Mesodermal cell (in vitro differentiated cells): ENCODE measurements around the gene KLC4. TPM values are rescaled to one million over a fixed set of nuclear protein-coding genes. Genes with fewer than 3 reads are reported as not detected.
A peak's percentile ranks its signal among the peaks of the same experiment; 100 is the strongest.

Source experiments
- H3K27ac ChIP-seq: 2 replicates; pipeline ENCODE4 v1.7.0; 2013; ENCODE audit warnings: mild to moderate bottlenecking, low read depth, low read length, moderate library complexity; ENCODE audit not compliant: severe bottlenecking
- H3K36me3 ChIP-seq: 2 replicates; pipeline ENCODE4 v1.7.1; 2013; ENCODE audit warnings: mild to moderate bottlenecking, low read length, moderate library complexity; ENCODE audit not compliant: control insufficient read depth, insufficient read depth
- H3K4me1 ChIP-seq: one replicate; pipeline ENCODE4 v1.7.1; 2013; ENCODE audit warnings: mild to moderate bottlenecking, low read length; ENCODE audit not compliant: insufficient read depth, control insufficient read depth, poor library complexity, severe bottlenecking
- H3K4me3 ChIP-seq: 2 replicates; pipeline ENCODE4 v1.7.0; 2013; ENCODE audit warnings: low read length, control low read depth, mild to moderate bottlenecking; ENCODE audit not compliant: insufficient read depth, poor library complexity, severe bottlenecking; ENCODE audit errors: extremely low read depth
- H3K9me3 ChIP-seq: 2 replicates; pipeline ENCODE4 v1.7.1; 2013; ENCODE audit warnings: mild to moderate bottlenecking, low read length, moderate library complexity; ENCODE audit not compliant: control insufficient read depth
- WGBS, 2 experiments: methylation state at CpG; one replicate each; pipeline ENCODE4 v1.1.5; 2013; ENCODE audit warnings: missing lambda C conversion rate in 2 of 2; ENCODE audit not compliant: insufficient coverage in 2 of 2; 5-methylcytosine and 5-hydroxymethylcytosine counted together
- polyA plus RNA-seq, 2 experiments: library from polyadenylated mRNA; stranded (reverse); fragments of 50-300 nt; gene quantifications; one replicate each; pipeline ENCODE4 v1.2.3, GENCODE V29; 2013

KLC4 gene
- 36.5 TPM for polyA plus RNA-seq (2013, experiment 1 of 2)
- 34.1 TPM for polyA plus RNA-seq (2013, experiment 2 of 2)

- WGBS, 2 experiments = 0% methylated on average over 49 to 51 of the region's 64 CpGs
- peaks cover 17% of the 10 kb centered on the region for H3K4me1 ChIP-seq
- peak within 1 kb of the TSS; percentile 79 for H3K27ac ChIP-seq
- no peaks in the 10 kb centered on the region for H3K9me3 ChIP-seq
- H3K36me3 ChIP-seq = peaks cover 40% of the 10 kb centered on the region
- peak within 1 kb of the TSS; percentile 65 for H3K4me3 ChIP-seq
Observed at GRCh38 chr6:43059168-43060033, at the start of gene KLC4, which contains the start of gene MRPL2. TSS of gene KLC4 (plus strand) at chr6:43059631. CDS start at chr6:43061336, 1,705 bp downstream. TSS of gene MRPL2 (minus strand) at chr6:43059434. CDS start at chr6:43059381, 53 bp downstream.

GRCh38 chr6:43011207-43011606, 48.2 kb upstream of the KLC4 start:
- Histone ChIP-seq H3K4me1 (peaks cover 9% of the 10 kb centered on the region), H3K36me3 (peaks cover 71% of the 10 kb centered on the region), H3K27ac (peak overlapping the region; percentile 29), H3K9me3 (no peaks in the 10 kb centered on the region), H3K4me3 (no peak overlapping the region)
- whole genome bisulfite sequencing, 2 experiments = 60 to 95% methylated on average over 1 to 5 of the region's 6 CpGs

DNA sequence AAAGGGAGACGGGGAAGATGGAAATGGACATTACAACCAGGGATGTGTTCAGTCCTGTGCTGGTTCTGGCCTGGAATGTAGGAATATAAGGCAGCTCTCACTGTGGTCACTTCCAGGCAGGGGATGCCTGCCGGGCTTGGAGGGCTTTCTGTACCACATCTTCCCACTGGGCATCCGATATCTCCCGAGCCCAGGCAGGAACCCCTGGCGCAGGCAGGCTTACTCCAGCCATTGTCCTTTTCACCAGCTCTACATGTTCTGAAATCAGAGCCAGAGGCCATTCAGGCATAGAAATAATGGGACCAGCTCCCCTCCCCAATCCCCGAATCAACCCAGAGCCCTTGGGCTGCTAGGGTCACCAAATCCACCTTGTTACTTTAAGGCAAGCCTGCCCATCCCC, 47.1 kb upstream of the KLC4 start:
- 90 to 95% methylated on average over 6 of the region's 6 CpGs for WGBS, 2 experiments
- Histone ChIP-seq H3K36me3 (peaks cover 71% of the 10 kb centered on the region), H3K4me1 (peaks cover 16% of the 10 kb centered on the region), H3K4me3 (peak overlapping the region; percentile 85), H3K27ac (no peak overlapping the region), H3K9me3 (no peaks in the 10 kb centered on the region)

GRCh38 chr6:43013097-43013842, 46.2 kb upstream of the KLC4 start:
- Histone ChIP-seq H3K27ac (no peak overlapping the region), H3K4me3 (peak overlapping the region; percentile 85), H3K4me1 (peaks cover 16% of the 10 kb centered on the region), H3K36me3 (peaks cover 71% of the 10 kb centered on the region), H3K9me3 (no peaks in the 10 kb centered on the region)
- WGBS, 2 experiments = 3 to 19% methylated on average over 11 to 16 of the region's 25 CpGs

DNA sequence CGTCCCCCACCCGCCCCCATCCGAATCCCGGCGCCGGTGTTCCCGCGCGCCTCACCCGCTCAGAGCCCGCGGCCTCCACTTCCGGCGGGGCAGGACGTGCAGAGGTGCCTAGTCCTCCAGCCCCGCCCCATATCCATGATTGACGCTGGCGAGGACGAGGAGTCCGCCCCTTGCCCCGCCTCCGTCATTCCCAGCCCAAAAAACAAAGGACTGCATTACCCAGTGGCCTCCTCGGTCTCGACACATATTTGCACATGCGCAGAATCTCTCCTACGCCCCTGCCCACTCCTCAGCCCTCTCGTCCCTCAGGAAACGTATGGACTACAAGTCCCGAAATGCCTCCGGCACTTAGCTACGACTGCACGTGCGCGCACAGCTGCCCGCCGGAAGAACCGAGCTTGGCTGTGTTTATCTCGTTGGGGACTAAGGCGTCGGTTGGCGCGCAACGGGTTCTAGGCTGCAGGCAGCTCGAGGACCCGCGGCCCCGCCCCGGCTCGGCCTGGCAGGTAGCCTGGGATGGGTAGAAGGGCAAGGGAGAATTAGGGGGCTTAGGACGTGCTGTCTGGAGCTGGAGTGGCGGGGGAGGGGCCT, 45.5 kb upstream of the KLC4 start, which contains the start of the genes KLHDC3 and MEA1:
TSS of gene KLHDC3 (plus strand) at position 407 of the 591 bp plus-strand sequence. CDS start 2,944 bp downstream, outside the sequence.
TSS of gene MEA1 (minus strand) at position 104 of the 591 bp plus-strand sequence. CDS start 133 bp downstream, outside the sequence.
- WGBS, 2 experiments = 0% methylated on average over 38 to 49 of the region's 51 CpGs
- Histone ChIP-seq H3K9me3 (no peaks in the 10 kb centered on the region), H3K4me1 (peaks cover 16% of the 10 kb centered on the region), H3K4me3 (peak within 1 kb of the TSS; percentile 85), H3K36me3 (peaks cover 71% of the 10 kb centered on the region), H3K27ac (peak within 1 kb of the TSS; percentile 80)

- Histone ChIP-seq H3K36me3 (peaks cover 71% of the 10 kb centered on the region), H3K4me3 (peak overlapping the region; percentile 85), H3K4me1 (peaks cover 16% of the 10 kb centered on the region), H3K9me3 (no peaks in the 10 kb centered on the region), H3K27ac (peak overlapping the region; percentile 80)
- 4 to 9% methylated on average over 6 to 7 of the region's 7 CpGs for WGBS, 2 experiments
Observed at GRCh38 chr6:43014434-43014909, 45.0 kb upstream of the KLC4 start.

DNA sequence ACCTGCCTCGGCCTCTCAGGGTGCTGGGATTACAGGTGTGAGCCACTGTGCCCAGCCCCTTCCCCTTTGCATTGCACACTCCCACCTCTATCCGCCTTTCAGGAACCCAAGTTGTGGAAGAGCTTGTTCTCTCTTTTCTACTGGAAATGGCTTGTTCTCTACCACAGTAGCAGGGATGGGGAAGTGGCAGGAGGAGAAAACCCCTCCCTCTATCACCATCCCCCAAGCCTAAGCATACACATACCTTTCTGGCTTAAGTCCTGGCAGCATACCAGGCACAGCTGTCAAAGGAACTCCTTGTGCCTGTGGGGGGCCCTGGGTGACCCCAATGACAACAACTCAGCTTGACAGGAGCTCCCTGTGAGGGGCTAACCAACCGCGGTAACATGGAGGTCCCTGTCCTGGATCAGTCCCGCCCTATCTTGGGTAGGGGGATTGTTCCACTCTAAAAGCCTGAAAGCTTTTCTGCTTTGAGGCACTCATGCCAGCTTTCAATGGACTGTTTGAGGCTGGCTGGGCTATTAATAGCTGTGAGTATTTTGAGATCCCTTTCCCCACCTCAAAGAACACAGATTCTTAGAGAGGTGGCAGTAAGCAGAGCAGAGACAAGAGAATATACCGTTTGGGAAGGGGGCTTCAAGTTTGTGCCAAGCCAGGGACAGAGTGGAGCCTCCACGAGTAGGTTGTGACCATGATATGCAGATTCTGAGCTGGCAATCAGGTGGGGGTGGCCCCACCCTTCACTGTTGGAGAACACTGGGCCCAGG, 43.1 kb upstream of the KLC4 start:
- Histone ChIP-seq H3K27ac (no peak overlapping the region), H3K4me3 (no peak overlapping the region), H3K4me1 (peaks cover 29% of the 10 kb centered on the region), H3K9me3 (no peaks in the 10 kb centered on the region), H3K36me3 (peaks cover 62% of the 10 kb centered on the region)
- WGBS, 2 experiments = 86 to 87% methylated on average over 3 to 5 of the region's 7 CpGs

GRCh38 chr6:43016943-43017334, 42.5 kb upstream of the KLC4 start:
- peaks cover 56% of the 10 kb centered on the region for H3K36me3 ChIP-seq
- peaks cover 29% of the 10 kb centered on the region for H3K4me1 ChIP-seq
- no peak overlapping the region for H3K4me3 ChIP-seq
- H3K27ac ChIP-seq = no peak overlapping the region
- WGBS, 2 experiments = 95 to 99% methylated on average over 10 to 12 of the region's 12 CpGs
- no peaks in the 10 kb centered on the region for H3K9me3 ChIP-seq

- Histone ChIP-seq H3K9me3 (no peaks in the 10 kb centered on the region), H3K27ac (no peak overlapping the region), H3K4me1 (peaks cover 27% of the 10 kb centered on the region), H3K4me3 (no peak overlapping the region), H3K36me3 (peaks cover 62% of the 10 kb centered on the region)
- 93 to 100% methylated on average over 2 of the region's 2 CpGs for WGBS, 2 experiments
Observed at GRCh38 chr6:43019152-43019551, 40.3 kb upstream of the KLC4 start.
